GM23338 (cell line): ENCODE results near the gene KDM5C. TPM values are rescaled to one million over a fixed set of nuclear protein-coding genes. Genes with fewer than 3 reads are reported as not detected.

Experiments used
- ATAC-seq: fragments of 200-7000 bp; cut with Tn5 transposase; 3 replicates; pipeline ENCODE4 v1.9.1; 2020
- DNase-seq: peaks from one replicate; pipeline ENCODE4 v3.0.0-alpha.2; 2015; ENCODE audit warnings: low spot score
- H2AFZ ChIP-seq: fragments of 200-600 bp; sonication (generic); 2 replicates; pipeline ENCODE4 v1.8.0; 2016; ENCODE audit warnings: antibody characterized with exemption, mild to moderate bottlenecking, moderate library complexity
- H3F3A ChIP-seq: fragments of 200-600 bp; sonication (generic); replicated peaks from 2 replicates; pipeline ENCODE4 v1.8.0; 2017; ENCODE audit warnings: antibody characterized with exemption, mixed run types, low read depth
- H3K27ac ChIP-seq: fragments of 200-600 bp; sonication (generic); 2 replicates; pipeline ENCODE4 v1.6.1; 2016; ENCODE audit warnings: low read depth
- H3K27me3 ChIP-seq: fragments of 200-600 bp; sonication (generic); 2 replicates; pipeline ENCODE4 v1.8.0; 2016; ENCODE audit warnings: mild to moderate bottlenecking, mixed run types, moderate library complexity; ENCODE audit not compliant: insufficient read depth
- H3K36me3 ChIP-seq: fragments of 200-600 bp; sonication (generic); 2 replicates; pipeline ENCODE4 v1.8.0; 2016; ENCODE audit warnings: mild to moderate bottlenecking; ENCODE audit not compliant: insufficient read depth
- H3K4me1 ChIP-seq: fragments of 200-600 bp; sonication (generic); 2 replicates; pipeline ENCODE4 v1.8.0; 2016; ENCODE audit warnings: mild to moderate bottlenecking, moderate library complexity; ENCODE audit not compliant: insufficient read depth
- H3K4me2 ChIP-seq: fragments of 200-600 bp; sonication (generic); 2 replicates; pipeline ENCODE4 v1.7.1; 2017; ENCODE audit warnings: mixed run types
- H3K4me3 ChIP-seq: fragments of 200-600 bp; sonication (generic); 2 replicates; pipeline ENCODE4 v1.6.1; 2016; ENCODE audit warnings: mixed run types
- H3K79me2 ChIP-seq: fragments of 200-600 bp; sonication (generic); replicated peaks from 2 replicates; pipeline ENCODE4 v1.8.0; 2017; ENCODE audit warnings: mild to moderate bottlenecking; ENCODE audit not compliant: insufficient read depth
- H3K9me2 ChIP-seq: fragments of 200-600 bp; sonication (generic); 2 replicates; pipeline ENCODE4 v1.8.0; 2017; ENCODE audit not compliant: insufficient read depth
- H4K20me1 ChIP-seq: fragments of 200-600 bp; sonication (generic); replicated peaks from 2 replicates; pipeline ENCODE4 v1.8.0; 2017; ENCODE audit warnings: mild to moderate bottlenecking; ENCODE audit not compliant: insufficient read depth
- H3K27ac Mint-ChIP-seq: 2 replicates; pipeline ENCODE4 v1.8.0; 2020; ENCODE audit warnings: inconsistent platforms, mild to moderate bottlenecking, moderate library complexity, mixed read lengths
- H3K27me3 Mint-ChIP-seq: 3 replicates; pipeline ENCODE4 v1.8.0; 2022; ENCODE audit warnings: low read depth, mild to moderate bottlenecking, moderate library complexity, mixed read lengths, inconsistent platforms; ENCODE audit not compliant: insufficient read depth, poor library complexity
- H3K36me3 Mint-ChIP-seq: 3 replicates; pipeline ENCODE4 v1.8.0; 2021; ENCODE audit warnings: low read depth, mild to moderate bottlenecking, inconsistent platforms, moderate library complexity, mixed read lengths
- H3K4me1 Mint-ChIP-seq: 3 replicates; pipeline ENCODE4 v1.8.0; 2020; ENCODE audit warnings: mild to moderate bottlenecking, inconsistent platforms, mixed read lengths
- H3K4me3 Mint-ChIP-seq: 3 replicates; pipeline ENCODE4 v1.8.0; 2021; ENCODE audit warnings: moderate library complexity, mild to moderate bottlenecking, inconsistent platforms, mixed read lengths
- H3K9me3 Mint-ChIP-seq: 3 replicates; pipeline ENCODE4 v1.8.0; 2020; ENCODE audit warnings: moderate library complexity, mild to moderate bottlenecking, inconsistent platforms, mixed read lengths
- CREB1 ChIP-seq: fragments of 250-450 bp; sonication (Bioruptor Pico); IDR thresholded peaks from 2 replicates; pipeline ENCODE4 v1.5.0; 2020; ENCODE audit warnings: low read depth, mild to moderate bottlenecking, moderate library complexity
- CTCF ChIP-seq, 2 experiments: fragments of 200-600 bp in 1 of 2; sonication (generic) in 1 of 2; conservative IDR thresholded peaks; 2 replicates each; pipeline versions ENCODE4 v1.5.1 to v1.6.1; 2016 to 2017; ENCODE audit warnings: antibody characterized with exemption in 2 of 2, low read depth in 2 of 2, mild to moderate bottlenecking in 2 of 2, moderate library complexity in 1 of 2
- ETS1 ChIP-seq: IDR thresholded peaks from 2 replicates; pipeline ENCODE4 v1.6.1; 2016; ENCODE audit warnings: antibody characterized with exemption
- EZH2 ChIP-seq: fragments of 200-600 bp; sonication (generic); IDR thresholded peaks from one replicate; pipeline ENCODE4 v1.8.0; 2017; ENCODE audit warnings: antibody characterized with exemption, mild to moderate bottlenecking, low read depth; ENCODE audit not compliant: unreplicated experiment
- JUNB ChIP-seq: IDR thresholded peaks from one replicate; pipeline ENCODE4 v1.6.1; 2016; ENCODE audit warnings: antibody characterized with exemption; ENCODE audit not compliant: unreplicated experiment
- NANOG ChIP-seq: IDR thresholded peaks from 2 replicates; pipeline ENCODE4 v1.6.1; 2016; ENCODE audit warnings: antibody characterized with exemption, borderline replicate concordance
- REST ChIP-seq: IDR thresholded peaks from one replicate; pipeline ENCODE4 v1.6.1; 2018; ENCODE audit warnings: antibody characterized with exemption; ENCODE audit not compliant: unreplicated experiment
- STAT1 ChIP-seq: IDR thresholded peaks from one replicate; pipeline ENCODE4 v1.6.1; 2016; ENCODE audit warnings: antibody characterized with exemption; ENCODE audit not compliant: unreplicated experiment
- ZNF331 ChIP-seq: fragments of 250-450 bp; sonication (Bioruptor Pico); IDR thresholded peaks from 2 replicates; pipeline ENCODE4 v1.5.0; 2020; ENCODE audit warnings: low read depth, mild to moderate bottlenecking, moderate library complexity
- polyA plus RNA-seq: library from polyadenylated mRNA; unstranded; fragments of >200 nt; fragmentation: Nextera tagmentation; extraction: Ambion mirVana; gene quantifications from 2 replicates; pipeline ENCODE4 v1.2.1, GENCODE V29; 2016
- total RNA-seq: library from RNA; depleted of rRNA; stranded (reverse); fragments of >200 nt; shearing (Covaris generic); gene quantifications from 2 replicates; pipeline ENCODE4 v1.2.3, GENCODE V29; 2014

KDM5C gene
- total and polyA plus RNA-seq, 2 experiments from 2014 or later = 20.3 to 173 TPM

GRCh38 chrX:53269536-53270107 lies 44.6 kb upstream of the KDM5C start:
- no peak overlapping the region for H3K4me2 ChIP-seq
- H3K4me3 ChIP-seq = no peak overlapping the region
- H3K36me3 ChIP-seq = no peaks in the 10 kb centered on the region
- ATAC-seq (peak; percentile 53; the same call in 1 of the 3 replicates), DNase-seq (peak; percentile 15)
- Mint-ChIP-seq H3K9me3 (no peaks in the 10 kb centered on the region), H3K4me3 (no peak overlapping the region), H3K4me1 (peaks cover 6% of the 10 kb centered on the region), H3K27ac (no peak overlapping the region), H3K36me3 (peaks cover 2% of the 10 kb centered on the region; the same call in 1 of the 3 replicates), H3K27me3 (no peaks in the 10 kb centered on the region)
- no peaks in the 10 kb centered on the region; the same call in 1 of the 2 replicates for H3K79me2 ChIP-seq
- H3K9me2 ChIP-seq = no peaks in the 10 kb centered on the region
- TF ChIP-seq REST = no peak
- TF ChIP-seq NANOG = no peak
- no peak for TF ChIP-seq ETS1
- TF ChIP-seq STAT1 = no peak
- no peak for TF ChIP-seq JUNB
- H3K4me1 ChIP-seq = no peaks in the 10 kb centered on the region
- H3K27me3 ChIP-seq = no peaks in the 10 kb centered on the region
- H3F3A ChIP-seq = no peaks in the 10 kb centered on the region
- H2AFZ ChIP-seq = no peak overlapping the region
- H4K20me1 ChIP-seq = no peaks in the 10 kb centered on the region
- no peak overlapping the region for H3K27ac ChIP-seq

GRCh38 chrX:53268173-53268572 lies 43.2 kb upstream of the KDM5C start:
- DNase-seq = no peak
- peaks cover 2% of the 10 kb centered on the region; the same call in 1 of the 3 replicates for H3K36me3 Mint-ChIP-seq
- Histone ChIP-seq H3K4me2 (no peak overlapping the region), H3K4me1 (no peaks in the 10 kb centered on the region), H4K20me1 (no peaks in the 10 kb centered on the region), H3K9me2 (no peaks in the 10 kb centered on the region), H3F3A (no peaks in the 10 kb centered on the region), H3K36me3 (no peaks in the 10 kb centered on the region), H2AFZ (no peak overlapping the region), H3K4me3 (no peak overlapping the region), H3K79me2 (no peaks in the 10 kb centered on the region; the same call in 1 of the 2 replicates), H3K27me3 (no peaks in the 10 kb centered on the region), H3K27ac (no peak overlapping the region)
- peaks cover 17% of the 10 kb centered on the region for H3K4me1 Mint-ChIP-seq
- H3K9me3 Mint-ChIP-seq = no peaks in the 10 kb centered on the region
- ATAC-seq = no peak
- no peaks in the 10 kb centered on the region for H3K27me3 Mint-ChIP-seq
- H3K27ac Mint-ChIP-seq = no peak overlapping the region
- no peak overlapping the region for H3K4me3 Mint-ChIP-seq
- TF ChIP-seq REST (no peak), CREB1 (no peak), EZH2 (no peak), CTCF (conservative IDR thresholded peaks at IDR 0.05; ENCODE audit: low read depth in 2 of 2) (no peak), ETS1 (no peak), ZNF331 (CRISPR knock-in tag) (no peak), JUNB (no peak), STAT1 (no peak)
